ENCODE data around the gene STS.

STS gene

GRCh38 chrX:7147413-7147977, at the start of gene STS:
Gene STS (plus strand): TSS chrX:7147712. CDS start chrX:7253200, 105,488 bp downstream.
- peak; percentile 42 for DNase-seq (ENCODE audit: low read depth)

GRCh38 chrX:7100022-7100421, 47.5 kb upstream of the STS start:
- no peak for DNase-seq (ENCODE audit: low read depth)

GRCh38 chrX:7102119-7102518, 45.4 kb upstream of the STS start:
- no peak for DNase-seq (ENCODE audit: low read depth)

DNA sequence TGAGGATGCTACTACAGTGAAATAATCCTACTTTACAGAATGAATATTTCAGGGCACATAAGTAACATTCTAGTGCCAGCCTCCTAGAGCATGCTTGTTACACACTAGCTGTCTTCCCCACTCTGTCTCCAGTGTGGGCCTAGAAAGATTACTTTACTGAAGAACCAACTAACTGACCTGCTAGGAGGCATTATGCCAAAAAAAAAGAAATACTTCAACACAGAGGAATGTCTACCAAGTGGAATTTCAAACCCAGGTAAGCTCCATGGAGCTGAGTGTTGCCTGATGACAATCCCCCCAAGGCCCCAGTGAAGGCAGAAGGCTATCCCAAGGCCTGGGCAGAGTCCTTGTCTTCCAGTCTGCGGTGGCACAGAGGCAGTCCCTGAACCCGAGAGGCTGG, 40.9 kb upstream of the STS start:
- DNase-seq (ENCODE audit: low read depth), result no peak

GRCh38 chrX:7108030-7108429, 39.5 kb upstream of the STS start:
- no peak for DNase-seq (ENCODE audit: low read depth)

- DNase-seq (ENCODE audit: low read depth), result no peak
Observed at GRCh38 chrX:7109049-7109531, 38.4 kb upstream of the STS start.

- no peak for DNase-seq (ENCODE audit: low read depth)
Observed at GRCh38 chrX:7109838-7110793, 37.4 kb upstream of the STS start.

GRCh38 chrX:7110821-7111276, 36.7 kb upstream of the STS start:
- DNase-seq (ENCODE audit: low read depth), result peak; percentile 49

DNA sequence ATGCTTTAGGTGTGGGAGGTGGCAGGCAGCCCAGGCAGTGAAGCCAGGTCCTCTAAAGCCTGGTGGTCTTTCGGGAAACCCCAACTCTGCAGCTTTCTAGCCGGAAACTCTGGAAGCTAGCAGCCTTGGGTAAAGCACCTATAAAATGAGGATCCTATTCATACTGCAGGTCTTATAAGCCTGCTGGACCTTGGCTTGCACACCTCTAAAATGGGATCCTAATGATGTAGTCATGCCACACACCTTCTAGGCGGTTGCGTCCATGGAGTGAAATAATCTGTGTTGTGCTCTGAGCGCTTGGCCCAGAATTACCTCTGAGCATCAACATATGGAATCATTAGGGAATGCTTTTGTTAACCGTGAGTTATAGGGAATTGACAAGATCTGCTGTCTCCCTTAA, 36.0 kb upstream of the STS start:
- no peak for DNase-seq (ENCODE audit: low read depth)

DNA sequence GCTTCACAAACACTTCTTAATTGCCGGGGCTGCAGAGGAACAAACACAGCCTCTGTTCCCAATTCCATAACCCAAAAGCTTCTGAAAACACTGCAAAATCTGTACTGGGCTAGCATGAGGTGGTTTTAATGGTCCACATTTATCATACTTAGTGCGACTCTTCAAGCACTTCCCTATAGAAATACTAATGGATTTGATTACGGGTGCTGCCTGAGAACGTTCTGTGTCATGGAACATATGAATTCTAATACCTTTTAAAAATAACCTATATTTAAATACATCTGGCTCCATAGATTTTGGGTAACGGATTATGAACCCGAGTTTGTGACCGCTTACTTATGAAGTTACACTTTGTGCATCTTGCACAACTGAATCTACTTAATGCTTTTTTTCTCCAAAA, 35.4 kb upstream of the STS start:
- DNase-seq (ENCODE audit: low read depth), result no peak

- no peak for DNase-seq (ENCODE audit: low read depth)
Observed at GRCh38 chrX:7115557-7115956, 32.0 kb upstream of the STS start.

DNA sequence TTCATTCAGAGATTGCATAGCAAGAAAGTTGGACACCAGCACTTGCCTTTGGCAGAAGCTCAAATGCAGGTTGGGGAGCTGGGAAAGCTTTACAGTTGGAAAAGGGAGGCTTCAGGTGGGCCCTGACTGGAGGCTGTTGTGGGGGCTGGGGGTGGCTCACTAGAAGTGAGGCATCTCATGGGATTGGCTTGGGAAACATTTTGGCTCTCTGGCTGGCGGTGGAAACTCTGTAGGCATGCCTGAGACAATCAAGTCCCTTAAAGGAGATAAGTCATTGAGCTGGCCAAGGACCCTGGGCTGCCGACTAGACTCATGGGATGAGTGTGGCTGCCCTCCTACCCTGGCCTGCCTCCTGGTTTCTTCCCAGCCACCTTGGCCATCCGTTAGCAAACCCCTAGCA, 31.4 kb upstream of the STS start:
- DNase-seq (ENCODE audit: low read depth), result no peak

GRCh38 chrX:7117587-7117986, 29.9 kb upstream of the STS start:
- no peak for DNase-seq (ENCODE audit: low read depth)

DNA sequence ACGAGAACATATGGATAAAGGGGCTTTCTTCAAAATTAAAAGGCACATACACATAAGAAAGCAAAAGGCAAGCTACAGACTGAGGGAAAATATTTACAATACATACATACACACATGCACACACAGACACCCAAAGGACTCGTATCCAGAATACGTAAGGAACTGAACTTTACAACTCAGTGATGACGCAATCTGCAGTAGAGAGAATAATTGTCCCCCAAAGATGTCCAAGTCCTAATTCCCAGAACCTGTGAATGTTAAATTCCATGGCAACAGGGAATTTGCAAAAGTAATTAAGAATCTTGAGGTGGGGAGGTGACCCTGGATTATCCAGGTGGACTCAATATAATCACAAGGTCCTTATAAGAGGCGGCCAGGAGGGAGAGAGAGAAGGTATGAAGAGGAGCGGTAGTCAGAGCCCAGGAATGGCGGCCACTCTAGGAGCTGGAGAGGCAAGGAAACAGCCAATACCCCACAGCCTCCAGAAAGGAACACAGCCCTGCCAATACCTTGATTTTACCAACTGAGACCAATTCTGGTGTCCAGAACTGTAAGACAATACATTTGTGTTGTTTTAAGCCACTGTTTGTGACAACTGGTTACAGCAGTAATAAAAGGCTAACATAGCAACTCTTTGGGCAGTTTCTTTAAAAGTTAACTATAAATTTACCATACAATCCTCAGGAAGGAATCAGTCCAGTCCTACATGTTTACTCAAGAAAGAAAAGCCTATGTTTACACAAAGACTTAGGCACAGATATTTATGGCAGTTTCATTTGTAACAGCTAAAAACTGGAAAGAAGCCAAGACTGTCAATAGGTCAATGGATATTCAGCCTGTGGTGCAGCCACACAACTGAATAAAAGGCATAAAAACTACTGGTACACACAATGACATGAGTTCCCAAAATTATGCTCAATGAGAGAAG, 27.3 kb upstream of the STS start:
- DNase-seq (ENCODE audit: low read depth), result peak; percentile 23

- DNase-seq (ENCODE audit: low read depth), result no peak
Observed at GRCh38 chrX:7120878-7121219, 26.7 kb upstream of the STS start.

DNA sequence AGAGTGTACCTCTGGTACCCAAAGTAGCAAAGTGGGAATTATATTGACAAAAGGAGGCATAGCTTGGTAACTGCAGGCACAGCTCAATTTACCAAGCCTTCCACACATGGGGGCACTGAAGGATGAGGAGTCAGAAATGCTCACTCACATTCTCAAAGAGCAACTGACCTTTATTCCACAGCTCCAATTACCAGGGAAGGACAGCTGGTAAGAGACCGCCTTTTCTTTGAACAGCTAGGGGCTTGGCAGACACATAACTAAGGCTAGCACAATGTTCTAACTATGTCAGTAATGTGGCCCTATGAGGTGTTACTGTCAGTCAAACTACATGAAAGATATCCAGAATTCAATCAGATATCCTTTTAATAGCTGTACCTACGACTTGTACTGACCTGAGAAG, 20.5 kb upstream of the STS start:
- no peak for DNase-seq (ENCODE audit: low read depth)

- no peak for DNase-seq (ENCODE audit: low read depth)
Observed at GRCh38 chrX:7131621-7132020, 15.9 kb upstream of the STS start.

GRCh38 chrX:7132335-7133049, 15.0 kb upstream of the STS start:
- peak; percentile 84 for DNase-seq (ENCODE audit: low read depth)

DNA sequence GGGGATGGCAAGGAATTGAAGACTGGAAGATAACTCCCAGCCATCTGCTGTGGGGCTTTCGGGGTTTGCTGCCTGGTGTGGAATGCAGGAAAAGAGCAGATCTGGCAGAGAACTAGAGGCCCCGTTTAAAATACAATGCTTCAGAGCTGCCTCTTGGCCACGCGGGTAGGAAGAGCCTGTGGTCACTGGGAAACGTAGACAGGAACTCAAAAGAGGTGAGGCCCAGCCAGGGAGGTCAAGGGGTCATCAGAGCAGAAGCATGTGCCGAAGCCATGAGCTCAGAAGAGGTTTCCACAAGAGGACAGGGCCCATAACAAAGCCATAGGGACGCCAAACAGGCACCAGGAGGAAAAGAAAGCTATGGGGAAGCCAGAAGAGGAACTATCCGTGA, 14.5 kb upstream of the STS start:
- peak; percentile 25 for DNase-seq (ENCODE audit: low read depth)

- no peak for DNase-seq (ENCODE audit: low read depth)
Observed at GRCh38 chrX:7134981-7135380, 12.5 kb upstream of the STS start.

- DNase-seq (ENCODE audit: low read depth), result peak; percentile 83
Observed at GRCh38 chrX:7139202-7140081, 8.1 kb upstream of the STS start.
